Measurements from ENCODE around the gene NUP88.

GRCh38 chr17:5467416-5467815 lies 48.0 kb upstream of the NUP88 start:
- TF ChIP-seq CTCF (IDR thresholded peaks at IDR 0.05) (no peak), POLR2A (IDR thresholded peaks at IDR 0.05) (no peak)

Data from Peyer's patch (tissue), 4 donors.